GM12865 (cell line): ENCODE results near the gene F2R.
"Not testable (repeated sequence)": the region's sequence is repeated elsewhere in the genome, so short reads cannot be mapped to it uniquely, and the experiment has no call there.

Experiments
- DNase-seq: peaks from one replicate; pipeline ENCODE4 v3.0.0; 2010; ENCODE audit warnings: low read depth
- H3K4me3 ChIP-seq: 2 replicates; pipeline ENCODE4 v1.5.1; 2011; ENCODE audit warnings: mild to moderate bottlenecking, low read depth, low read length, control low read depth
- TF ChIP-seq, protein P1 (sequence below): IDR thresholded peaks from 2 replicates; pipeline ENCODE4 v1.5.1; 2011; ENCODE audit warnings: low read length, control low read depth, low read depth, inconsistent platforms; ENCODE audit not compliant: insufficient read depth; ENCODE audit errors: missing control alignments

F2R gene

DNA sequence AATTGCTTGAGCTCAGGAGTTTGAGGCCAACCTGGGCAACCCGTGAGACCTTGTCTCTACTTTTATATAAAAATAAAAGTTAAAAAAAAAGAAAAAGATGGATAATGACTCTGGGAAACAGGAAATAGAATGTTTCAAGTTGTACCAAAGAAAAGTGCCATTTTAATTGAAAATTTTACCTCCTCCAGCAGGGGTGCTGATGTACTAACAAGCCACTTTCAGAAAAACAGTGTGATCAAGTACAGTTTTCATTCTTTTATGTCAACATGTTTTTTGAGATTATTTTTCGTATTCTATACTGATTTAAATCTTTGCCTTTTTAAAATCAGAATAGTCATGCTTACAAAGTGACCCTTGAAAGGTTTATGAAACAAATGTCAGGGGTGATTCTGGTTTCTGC is 30.8 kb downstream of the F2R start:
- TF ChIP-seq, protein P1, sequence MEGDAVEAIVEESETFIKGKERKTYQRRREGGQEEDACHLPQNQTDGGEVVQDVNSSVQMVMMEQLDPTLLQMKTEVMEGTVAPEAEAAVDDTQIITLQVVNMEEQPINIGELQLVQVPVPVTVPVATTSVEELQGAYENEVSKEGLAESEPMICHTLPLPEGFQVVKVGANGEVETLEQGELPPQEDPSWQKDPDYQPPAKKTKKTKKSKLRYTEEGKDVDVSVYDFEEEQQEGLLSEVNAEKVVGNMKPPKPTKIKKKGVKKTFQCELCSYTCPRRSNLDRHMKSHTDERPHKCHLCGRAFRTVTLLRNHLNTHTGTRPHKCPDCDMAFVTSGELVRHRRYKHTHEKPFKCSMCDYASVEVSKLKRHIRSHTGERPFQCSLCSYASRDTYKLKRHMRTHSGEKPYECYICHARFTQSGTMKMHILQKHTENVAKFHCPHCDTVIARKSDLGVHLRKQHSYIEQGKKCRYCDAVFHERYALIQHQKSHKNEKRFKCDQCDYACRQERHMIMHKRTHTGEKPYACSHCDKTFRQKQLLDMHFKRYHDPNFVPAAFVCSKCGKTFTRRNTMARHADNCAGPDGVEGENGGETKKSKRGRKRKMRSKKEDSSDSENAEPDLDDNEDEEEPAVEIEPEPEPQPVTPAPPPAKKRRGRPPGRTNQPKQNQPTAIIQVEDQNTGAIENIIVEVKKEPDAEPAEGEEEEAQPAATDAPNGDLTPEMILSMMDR: no peak
- DNase-seq: no peak
- H3K4me3 ChIP-seq: no peak overlapping the region

DNA sequence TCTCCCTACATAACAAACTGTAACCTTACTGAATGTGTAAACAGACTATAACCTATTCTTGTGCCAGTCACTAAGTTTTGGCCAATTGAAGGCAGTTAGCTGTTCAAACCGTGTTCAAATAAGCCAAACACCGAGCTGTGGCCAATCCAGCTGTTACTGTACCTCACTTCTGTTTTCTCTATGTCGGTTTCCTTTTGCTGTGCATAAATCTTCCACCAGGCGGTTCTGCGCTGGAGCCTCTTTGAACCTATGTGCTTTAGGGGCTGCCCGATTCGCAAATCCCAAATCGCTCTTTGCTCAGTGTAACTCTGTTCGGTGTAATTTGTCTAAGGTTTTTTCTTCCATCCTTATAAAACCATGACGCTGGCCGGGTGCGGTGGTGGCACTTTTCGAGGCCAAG is 31.8 kb downstream of the F2R start:
- TF ChIP-seq, protein P1: no peak
- DNase-seq: no peak
- no peak overlapping the region for H3K4me3 ChIP-seq

DNA sequence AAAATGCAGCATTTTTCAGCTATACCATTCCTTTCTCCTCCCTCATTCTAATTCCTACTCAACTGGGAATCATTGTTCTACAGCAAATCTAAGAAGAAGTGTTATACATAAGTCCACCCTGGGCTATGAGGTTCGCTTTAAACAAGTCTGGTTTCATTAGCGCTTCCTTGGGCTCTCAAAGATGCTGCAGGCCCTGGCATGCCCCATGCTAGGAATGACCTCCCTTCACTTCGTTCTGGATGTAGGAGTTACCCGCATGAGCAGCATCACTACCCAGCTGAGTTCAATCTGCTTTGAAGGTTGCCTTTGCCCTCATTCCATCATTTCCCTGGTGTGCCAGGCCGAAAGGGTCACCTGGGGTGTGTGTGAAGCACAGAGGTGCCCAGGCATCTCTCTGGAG is 35.4 kb downstream of the F2R start:
- H3K4me3 ChIP-seq: no peak overlapping the region
- TF ChIP-seq, protein P1: no peak
- no peak for DNase-seq

DNA sequence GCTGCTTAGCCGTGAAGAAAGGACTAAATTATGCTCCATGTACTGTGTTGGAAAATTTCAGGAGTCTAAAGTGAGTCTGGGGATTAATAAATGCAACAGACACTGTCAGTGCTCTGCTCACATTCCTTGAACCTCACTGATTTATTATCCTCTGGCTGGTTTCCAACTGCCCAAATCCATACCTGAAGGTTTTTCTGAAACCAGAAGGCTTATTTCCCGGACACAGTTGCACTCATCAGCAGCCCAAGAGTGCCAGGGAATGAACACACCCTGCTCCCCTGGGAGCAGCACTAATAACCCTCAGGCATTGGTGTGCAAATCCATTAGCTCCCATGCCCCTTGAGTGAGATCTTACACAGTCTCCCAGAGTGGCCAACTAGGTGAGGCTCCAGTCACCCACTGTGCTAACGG is 38.7 kb downstream of the F2R start:
- no peak for DNase-seq
- TF ChIP-seq, protein P1: no peak
- H3K4me3 ChIP-seq: no peak overlapping the region

DNA sequence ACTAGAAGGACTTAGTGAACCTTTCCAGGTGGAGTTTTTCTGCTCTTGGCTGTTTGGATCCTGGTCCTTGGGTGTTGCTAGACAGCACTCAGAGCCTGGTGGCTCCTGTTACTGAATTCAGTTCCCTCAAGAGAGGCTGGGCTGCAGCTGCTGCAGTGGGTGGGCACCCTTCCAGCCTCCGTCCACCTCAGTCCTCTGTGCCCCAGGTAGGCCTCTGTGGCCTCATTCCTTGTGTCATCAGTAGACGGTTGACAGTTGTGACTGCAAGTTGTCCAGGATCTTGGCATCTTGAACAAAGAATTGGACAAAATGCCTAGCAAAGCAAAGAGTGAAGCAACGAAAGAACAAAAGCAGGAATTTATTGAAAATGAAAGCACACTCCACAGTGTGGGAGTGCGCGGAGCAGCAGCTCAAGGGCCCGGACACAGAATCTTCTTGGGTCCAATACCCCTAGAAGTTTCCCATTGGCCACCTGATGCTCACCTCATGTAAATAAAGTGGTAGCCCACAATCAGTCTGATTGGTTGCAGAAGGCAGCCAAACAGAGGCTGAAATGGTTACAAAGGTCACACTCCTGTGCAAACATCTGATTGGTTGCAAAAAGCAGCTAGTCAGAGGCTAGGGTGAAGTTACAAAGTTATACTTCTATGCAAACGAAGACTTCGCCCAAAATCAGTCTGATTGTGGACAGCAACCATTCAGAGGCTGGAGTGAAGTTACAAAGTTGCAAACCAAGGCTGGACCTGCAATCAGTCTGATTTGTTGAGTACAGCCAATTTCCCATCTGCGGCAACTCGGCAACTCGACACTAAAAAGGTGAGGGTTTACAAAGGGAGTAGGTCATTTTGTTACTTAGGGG is 40.1 kb downstream of the F2R start:
- no peak overlapping the region for H3K4me3 ChIP-seq
- no peak for DNase-seq
- TF ChIP-seq, protein P1: no peak

DNA sequence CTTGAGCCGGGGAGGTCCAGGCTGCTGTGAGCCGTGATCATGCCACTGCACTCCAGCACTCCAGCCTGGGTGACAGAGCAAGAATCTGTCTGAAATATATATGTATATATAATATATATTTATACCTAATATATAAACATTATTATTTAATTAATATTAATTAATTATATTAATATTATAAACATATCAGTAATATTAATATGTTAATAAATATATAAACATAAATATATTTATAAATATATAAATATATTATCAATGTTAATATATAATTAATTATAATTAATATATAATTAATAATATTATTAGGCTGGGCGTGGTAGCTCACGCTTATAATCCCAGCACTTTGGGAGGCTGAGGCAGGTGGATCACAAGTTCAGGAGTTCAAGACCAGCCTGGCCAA is 41.1 kb downstream of the F2R start:
- TF ChIP-seq, protein P1: no peak
- no peak overlapping the region for H3K4me3 ChIP-seq
- DNase-seq: no peak

DNA sequence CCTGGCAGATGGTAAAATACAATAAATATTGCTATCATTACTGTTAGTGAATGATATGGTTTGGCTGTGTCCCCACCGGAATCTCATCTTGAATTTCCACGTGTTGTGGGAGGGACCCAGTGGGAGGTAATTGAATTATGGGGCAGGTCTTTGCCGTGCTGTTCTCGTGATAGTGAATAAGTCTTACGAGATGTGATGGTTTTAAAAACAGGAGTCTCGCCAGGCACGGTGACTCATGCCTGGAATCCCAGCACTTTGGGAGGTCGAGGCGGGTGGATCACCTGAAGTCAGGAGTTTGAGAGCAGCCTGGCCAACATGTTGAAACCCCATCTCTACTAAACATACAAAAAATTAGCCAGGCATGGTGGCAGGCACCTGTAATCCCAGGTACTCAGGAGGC is 45.2 kb downstream of the F2R start:
- not testable (repeated sequence) for H3K4me3 ChIP-seq, DNase-seq
